Hepatocyte (in vitro differentiated cells): ENCODE measurements around the gene STAC. TPM values are rescaled to one million over a fixed set of nuclear protein-coding genes. Genes with fewer than 3 reads are reported as not detected.

ENCODE experiments used
- DNase-seq: peaks from one replicate; pipeline ENCODE4 v3.0.0-alpha.2; 2016; ENCODE audit warnings: low spot score
- H2AFZ ChIP-seq: fragments of 200-600 bp; sonication (generic); 2 replicates; pipeline ENCODE4 v1.6.0; 2016; ENCODE audit warnings: antibody characterized with exemption, mild to moderate bottlenecking
- H3K27ac ChIP-seq: fragments of 200-600 bp; sonication (generic); 2 replicates; pipeline ENCODE4 v1.5.1; 2016; ENCODE audit warnings: mild to moderate bottlenecking
- H3K27me3 ChIP-seq: fragments of 200-600 bp; sonication (generic); 2 replicates; pipeline ENCODE4 v1.6.1; 2016
- H3K36me3 ChIP-seq: fragments of 200-600 bp; sonication (generic); replicated peaks from 2 replicates; pipeline ENCODE4 v1.5.1; 2016; ENCODE audit warnings: low read depth; ENCODE audit not compliant: insufficient read depth
- H3K4me1 ChIP-seq: fragments of 200-600 bp; sonication (generic); 2 replicates; pipeline ENCODE4 v1.5.1; 2016; ENCODE audit warnings: mild to moderate bottlenecking, moderate library complexity; ENCODE audit not compliant: insufficient read depth
- H3K4me2 ChIP-seq: fragments of 200-600 bp; sonication (generic); 2 replicates; pipeline ENCODE4 v1.6.0; 2016
- H3K4me3 ChIP-seq: fragments of 200-600 bp; sonication (generic); 2 replicates; pipeline ENCODE4 v1.5.1; 2016; ENCODE audit warnings: mild to moderate bottlenecking
- H3K79me2 ChIP-seq: fragments of 200-600 bp; sonication (generic); 2 replicates; pipeline ENCODE4 v1.6.0; 2017; ENCODE audit warnings: mild to moderate bottlenecking
- H3K9me2 ChIP-seq: fragments of 200-600 bp; sonication (generic); replicated peaks from 2 replicates; pipeline ENCODE4 v1.6.0; 2017; ENCODE audit warnings: mild to moderate bottlenecking; ENCODE audit not compliant: insufficient read depth
- H3K9me3 ChIP-seq: fragments of 200-600 bp; sonication (generic); 2 replicates; pipeline ENCODE4 v1.5.1; 2016; ENCODE audit warnings: low read depth, mild to moderate bottlenecking
- H4K20me1 ChIP-seq: fragments of 200-600 bp; sonication (generic); 2 replicates; pipeline ENCODE4 v1.6.0; 2016; ENCODE audit warnings: mild to moderate bottlenecking; ENCODE audit not compliant: insufficient read depth, poor library complexity, severe bottlenecking
- EZH2 ChIP-seq: fragments of 200-600 bp; sonication (generic); IDR thresholded peaks from 2 replicates; pipeline ENCODE4 v1.6.1; 2016; ENCODE audit warnings: antibody characterized with exemption, mild to moderate bottlenecking, borderline replicate concordance
- EZH2phosphoT487 ChIP-seq: fragments of 200-600 bp; sonication (generic); IDR thresholded peaks from one replicate; pipeline ENCODE4 v1.6.1; 2018; ENCODE audit warnings: antibody characterized with exemption, mild to moderate bottlenecking, low read depth, moderate library complexity; ENCODE audit not compliant: unreplicated experiment, severe bottlenecking
- WGBS: methylation state at CpG from one replicate; pipeline ENCODE4 v1.1.6; 2016; ENCODE audit warnings: low lambda C conversion rate; ENCODE audit errors: missing lambda C conversion rate; 5-methylcytosine and 5-hydroxymethylcytosine counted together
- polyA plus RNA-seq: library from polyadenylated mRNA; unstranded; fragments of >200 nt; fragmentation: Nextera tagmentation; extraction: Ambion mirVana; gene quantifications from 2 replicates; pipeline ENCODE4 v1.2.1, GENCODE V29; 2016
- total RNA-seq: library from RNA; depleted of rRNA; stranded (reverse); fragments of >200 nt; gene quantifications from 2 replicates; pipeline ENCODE4 v1.2.3, GENCODE V29; 2014
- TF ChIP-seq, protein P1 (sequence below): fragments of 200-600 bp; sonication (generic); IDR thresholded peaks from 2 replicates; pipeline ENCODE4 v1.5.1; 2016; ENCODE audit warnings: antibody characterized with exemption, mild to moderate bottlenecking; ENCODE audit not compliant: poor library complexity

STAC gene
- total and polyA plus RNA-seq, 2 experiments from 2014 or later: 0.13 to 0.53 TPM

DNA sequence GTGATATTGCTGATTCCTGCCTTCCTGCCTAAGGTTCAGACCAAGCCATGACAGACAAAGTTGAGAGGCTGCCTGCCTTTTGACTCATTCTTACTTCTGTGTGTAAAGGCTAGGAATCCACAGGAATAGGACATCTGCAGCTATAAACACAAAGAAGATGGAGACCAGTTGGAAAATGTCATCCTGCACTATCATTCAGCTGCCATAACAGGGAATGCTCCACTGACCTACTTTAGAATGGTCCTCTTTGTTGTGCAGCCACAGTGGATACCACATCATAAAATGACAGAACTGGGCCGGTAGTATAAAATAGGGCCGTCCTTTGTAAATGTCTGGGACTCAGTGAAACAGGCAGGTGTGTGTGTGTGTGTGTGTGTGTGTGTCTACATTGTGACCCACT, 75.1 kb downstream of the STAC start:
- no peak overlapping the region for H3K27ac ChIP-seq
- H3K36me3 ChIP-seq: no peaks in the 10 kb centered on the region
- H2AFZ ChIP-seq: no peak overlapping the region
- no peak for DNase-seq
- no peaks in the 10 kb centered on the region for H3K9me3 ChIP-seq
- no peak for TF ChIP-seq EZH2
- TF ChIP-seq, protein P1, sequence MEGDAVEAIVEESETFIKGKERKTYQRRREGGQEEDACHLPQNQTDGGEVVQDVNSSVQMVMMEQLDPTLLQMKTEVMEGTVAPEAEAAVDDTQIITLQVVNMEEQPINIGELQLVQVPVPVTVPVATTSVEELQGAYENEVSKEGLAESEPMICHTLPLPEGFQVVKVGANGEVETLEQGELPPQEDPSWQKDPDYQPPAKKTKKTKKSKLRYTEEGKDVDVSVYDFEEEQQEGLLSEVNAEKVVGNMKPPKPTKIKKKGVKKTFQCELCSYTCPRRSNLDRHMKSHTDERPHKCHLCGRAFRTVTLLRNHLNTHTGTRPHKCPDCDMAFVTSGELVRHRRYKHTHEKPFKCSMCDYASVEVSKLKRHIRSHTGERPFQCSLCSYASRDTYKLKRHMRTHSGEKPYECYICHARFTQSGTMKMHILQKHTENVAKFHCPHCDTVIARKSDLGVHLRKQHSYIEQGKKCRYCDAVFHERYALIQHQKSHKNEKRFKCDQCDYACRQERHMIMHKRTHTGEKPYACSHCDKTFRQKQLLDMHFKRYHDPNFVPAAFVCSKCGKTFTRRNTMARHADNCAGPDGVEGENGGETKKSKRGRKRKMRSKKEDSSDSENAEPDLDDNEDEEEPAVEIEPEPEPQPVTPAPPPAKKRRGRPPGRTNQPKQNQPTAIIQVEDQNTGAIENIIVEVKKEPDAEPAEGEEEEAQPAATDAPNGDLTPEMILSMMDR: no peak
- no peak for TF ChIP-seq EZH2phosphoT487
- H3K4me2 ChIP-seq: no peak overlapping the region
- H3K9me2 ChIP-seq: no peaks in the 10 kb centered on the region
- H3K27me3 ChIP-seq: no peaks in the 10 kb centered on the region
- no peaks in the 10 kb centered on the region for H4K20me1 ChIP-seq
- 74% methylated on average over 2 of the region's 2 CpGs for WGBS
- H3K4me1 ChIP-seq: no peaks in the 10 kb centered on the region
- H3K79me2 ChIP-seq: no peaks in the 10 kb centered on the region
- H3K4me3 ChIP-seq: no peak overlapping the region

GRCh38 chr3:36456784-36457183, 76.5 kb downstream of the STAC start:
- no peaks in the 10 kb centered on the region for H3K79me2 ChIP-seq
- no peak for DNase-seq
- no peak overlapping the region for H3K4me2 ChIP-seq

GRCh38 chr3:36457667-36458066, 77.4 kb downstream of the STAC start:
- Histone ChIP-seq H3K36me3 (no peaks in the 10 kb centered on the region), H3K79me2 (no peaks in the 10 kb centered on the region), H3K27ac (no peak overlapping the region), H2AFZ (no peak overlapping the region), H3K4me1 (no peaks in the 10 kb centered on the region), H4K20me1 (no peaks in the 10 kb centered on the region), H3K4me3 (no peak overlapping the region), H3K9me3 (no peaks in the 10 kb centered on the region), H3K4me2 (no peak overlapping the region), H3K9me2 (no peaks in the 10 kb centered on the region), H3K27me3 (no peaks in the 10 kb centered on the region)
- TF ChIP-seq EZH2phosphoT487 (no peak), EZH2 (no peak)
- TF ChIP-seq, protein P1: no peak
- DNase-seq: no peak
- WGBS: 83% methylated on average over 5 of the region's 5 CpGs

More at GRCh38 chr3:36456784-36457183, 76.5 kb downstream of the STAC start:
- 76% methylated on average over 4 of the region's 4 CpGs for WGBS
- no peaks in the 10 kb centered on the region for H3K36me3 ChIP-seq
- no peak overlapping the region for H3K27ac ChIP-seq
- H3K4me3 ChIP-seq: no peak overlapping the region
- no peaks in the 10 kb centered on the region for H3K27me3 ChIP-seq
- no peak overlapping the region for H2AFZ ChIP-seq
- H3K9me2 ChIP-seq: no peaks in the 10 kb centered on the region
- TF ChIP-seq EZH2: no peak
- TF ChIP-seq, protein P1: no peak
- TF ChIP-seq EZH2phosphoT487: no peak
- no peaks in the 10 kb centered on the region for H3K9me3 ChIP-seq
- H3K4me1 ChIP-seq: no peaks in the 10 kb centered on the region
- no peaks in the 10 kb centered on the region for H4K20me1 ChIP-seq

- Histone ChIP-seq H3K9me2 (no peaks in the 10 kb centered on the region), H3K9me3 (no peaks in the 10 kb centered on the region), H3K27ac (no peak overlapping the region), H4K20me1 (no peaks in the 10 kb centered on the region), H3K79me2 (no peaks in the 10 kb centered on the region), H2AFZ (no peak overlapping the region), H3K4me2 (no peak overlapping the region), H3K4me3 (no peak overlapping the region), H3K27me3 (no peaks in the 10 kb centered on the region), H3K4me1 (no peaks in the 10 kb centered on the region), H3K36me3 (no peaks in the 10 kb centered on the region)
- TF ChIP-seq, protein P1: no peak
- no peak for TF ChIP-seq EZH2phosphoT487
- no peak for TF ChIP-seq EZH2
- DNase-seq: no peak
These were observed 78.9 kb downstream of the STAC start for GRCh38 chr3:36459177-36459576.
